GM12878 (cell line): ENCODE measurements around the gene CTDNEP1. TPM values are rescaled to one million over a fixed set of nuclear protein-coding genes. Genes with fewer than 3 reads are reported as not detected.

Experiments used
- ATAC-seq: fragments of 200-7000 bp; cut with Tn5 transposase; 3 replicates; pipeline ENCODE4 v1.9.1; 2020; ENCODE audit warnings: mild to moderate bottlenecking, moderate library complexity
- BruUV-seq: library from RNA; stranded (reverse); fragments of 400-500 nt; replicated peaks from 2 replicates; lab custom pipeline; 2021; lab: Mats Ljungman, UMichigan
- CTCF ChIA-PET: fragments of 300-600 bp; sonication (Branson Sonifier 250); formaldehyde crosslinking; extraction: SDS; loops from one replicate; lab custom pipeline; 2021; ENCODE audit warnings: inconsistent platforms; lab: Yijun Ruan, JAX
- POLR2A ChIA-PET: fragments of 350-600 bp; formaldehyde crosslinking; extraction: SDS; loops from one replicate; lab custom pipeline; 2021; ENCODE audit warnings: inconsistent platforms; lab: Charles Lee
- RAD21 ChIA-PET: fragments of 300-600 bp; sonication (Branson Sonifier 250); formaldehyde crosslinking; loops from one replicate; lab custom pipeline; 2023; ENCODE audit warnings: antibody characterized with exemption; ENCODE audit not compliant: unreplicated experiment; lab: Charles Lee
- SMC1A ChIA-PET: fragments of 300-600 bp; sonication (Branson Sonifier 250); formaldehyde crosslinking; loops from one replicate; lab custom pipeline; 2023; ENCODE audit not compliant: unreplicated experiment, uncharacterized antibody; lab: Charles Lee
- DNase-seq: peaks from one replicate; pipeline ENCODE4 v3.0.0-alpha.2; 2011; ENCODE audit warnings: low read depth, low spot score
- FAIRE-seq: peaks from 3 replicates; lab custom pipeline; 2011; peaks lifted over from hg19 to GRCh38; lab: Jason Lieb, UNC
- H2AFZ ChIP-seq: 2 replicates; pipeline ENCODE4 v1.6.0; 2011; ENCODE audit warnings: low read depth, low read length, control low read depth; ENCODE audit not compliant: control insufficient read depth
- H3K27ac ChIP-seq: 2 replicates; pipeline ENCODE4 v1.5.1; 2011; ENCODE audit warnings: control low read depth; ENCODE audit not compliant: control insufficient read depth, insufficient read depth
- H3K27me3 ChIP-seq, 2 experiments: replicated peaks in 1 of 2; 2 replicates each; pipeline versions ENCODE4 v1.6.0 to v1.6.1; 2011; ENCODE audit warnings: low read length in 1 of 2; ENCODE audit not compliant: control insufficient read depth in 2 of 2, insufficient read depth in 2 of 2
- H3K36me3 ChIP-seq, 2 experiments: 2 replicates each; pipeline ENCODE4 v1.5.1; 2011; ENCODE audit warnings: low read length in 1 of 2; ENCODE audit not compliant: control insufficient read depth in 2 of 2, insufficient read depth in 2 of 2
- H3K4me1 ChIP-seq: 2 replicates; pipeline ENCODE4 v1.6.1; 2011; ENCODE audit warnings: mild to moderate bottlenecking, low read length, moderate library complexity, mixed read lengths; ENCODE audit not compliant: control insufficient read depth, insufficient read depth
- H3K4me2 ChIP-seq: 2 replicates; pipeline ENCODE4 v1.6.0; 2011; ENCODE audit warnings: control low read depth; ENCODE audit not compliant: control insufficient read depth, insufficient read depth
- H3K4me3 ChIP-seq: fragments of 200-600 bp; sonication (generic); 2 replicates; pipeline ENCODE4 v1.5.1; 2016
- H3K79me2 ChIP-seq: 2 replicates; pipeline ENCODE4 v1.6.0; 2011; ENCODE audit warnings: low read length; ENCODE audit not compliant: control insufficient read depth, insufficient read depth
- H3K9ac ChIP-seq: 2 replicates; pipeline ENCODE4 v1.8.0; 2011; ENCODE audit warnings: low read length, control low read depth, mixed read lengths; ENCODE audit not compliant: control insufficient read depth, insufficient read depth
- H3K9me3 ChIP-seq: replicated peaks from 3 replicates; pipeline ENCODE4 v1.5.1; 2011; ENCODE audit warnings: mild to moderate bottlenecking, low read length; ENCODE audit not compliant: control insufficient read depth, insufficient read depth
- H4K20me1 ChIP-seq: 2 replicates; pipeline ENCODE4 v1.6.0; 2011; ENCODE audit not compliant: control insufficient read depth, insufficient read depth
- ATF3 ChIP-seq: IDR thresholded peaks from 2 replicates; pipeline ENCODE4 v1.6.1; 2011; ENCODE audit warnings: low read depth, mild to moderate bottlenecking, low read length, moderate library complexity, borderline replicate concordance; ENCODE audit errors: extremely low read depth
- BHLHE40 ChIP-seq, 2 experiments: fragments of 450-650 bp in 1 of 2; IDR thresholded peaks; 2 replicates each; pipeline ENCODE4 v1.6.1; 2011 to 2017; ENCODE audit warnings: low read depth in 2 of 2, borderline replicate concordance in 1 of 2, improper control_type of control experiment in 1 of 2, low read length in 1 of 2, mild to moderate bottlenecking in 1 of 2
- CEBPB ChIP-seq, 2 experiments: fragments of 150-350 bp in 1 of 2; IDR thresholded peaks; 2 replicates each; pipeline ENCODE4 v1.6.1; 2012 to 2014; ENCODE audit warnings: low read depth in 2 of 2, low read length in 2 of 2, borderline replicate concordance in 1 of 2, inconsistent platforms in 1 of 2
- CREB1 ChIP-seq: IDR thresholded peaks from 2 replicates; pipeline ENCODE4 v1.6.1; 2012; ENCODE audit warnings: low read depth, mild to moderate bottlenecking, inconsistent platforms
- IKZF1 ChIP-seq: fragments of 450-650 bp; conservative IDR thresholded peaks from 2 replicates; pipeline ENCODE4 v1.6.1; 2017; ENCODE audit warnings: antibody characterized with exemption, mild to moderate bottlenecking
- IRF3 ChIP-seq: fragments of 450-650 bp; IDR thresholded peaks from 2 replicates; pipeline ENCODE4 v1.6.1; 2014; ENCODE audit warnings: mild to moderate bottlenecking
- NFXL1 ChIP-seq: fragments of 450-650 bp; IDR thresholded peaks from 2 replicates; pipeline ENCODE4 v1.6.1; 2017; ENCODE audit warnings: antibody characterized with exemption, mild to moderate bottlenecking, borderline replicate concordance
- NR2C1 ChIP-seq: fragments of 450-650 bp; IDR thresholded peaks from 2 replicates; pipeline ENCODE4 v1.6.1; 2017; ENCODE audit warnings: antibody characterized with exemption, mild to moderate bottlenecking, moderate library complexity
- RCOR1 ChIP-seq: conservative IDR thresholded peaks from 2 replicates; pipeline ENCODE4 v1.6.1; 2012; ENCODE audit warnings: low read depth, low read length, improper control_type of control experiment
- STAT3 ChIP-seq: IDR thresholded peaks from 2 replicates; pipeline ENCODE4 v1.6.1; 2011; ENCODE audit warnings: low read depth, low read length, improper control_type of control experiment
- TCF12 ChIP-seq: IDR thresholded peaks from 2 replicates; pipeline ENCODE4 v1.6.1; 2011; ENCODE audit warnings: low read depth, mild to moderate bottlenecking, low read length
- WGBS: methylation state at CpG from one replicate; pipeline ENCODE4 v1.1.6; 2016; ENCODE audit warnings: low lambda C conversion rate; ENCODE audit not compliant: insufficient replicate concordance, insufficient coverage; ENCODE audit errors: missing lambda C conversion rate; 5-methylcytosine and 5-hydroxymethylcytosine counted together
- in situ Hi-C: fragments of 300-500 bp; cut with MboI; formaldehyde crosslinking; loops from 9 replicates; pipeline ENCODE4 v1.14.3; 2018; ENCODE audit warnings: mixed read lengths
- intact Hi-C: fragments of 100-400 bp; cut with micrococcal nuclease; formaldehyde crosslinking; loops from one replicate; pipeline ENCODE4 v1.14.2; 2022; ENCODE audit not compliant: unreplicated experiment
- polyA plus RNA-seq, 11 experiments: library from polyadenylated mRNA; depleted of rRNA in 4 of 11; unstranded in 6 of 11; stranded (reverse) in 5 of 11; fragments of >200 nt; fragmentation: Nextera tagmentation in 4 of 11; fragmentation: Illumina TruSeq in 1 of 11; extraction: Ambion mirVana in 4 of 11; extraction: Trizol in 1 of 11; gene quantifications; 1 replicate in 1 of 11; 2 replicates in 10 of 11; pipeline versions ENCODE4 v1.2.1 to v1.2.3, GENCODE V29; 2011 to 2016; ENCODE audit warnings: inconsistent platforms in 2 of 11, missing spikeins in 2 of 11, low read depth in 1 of 11
- total RNA-seq, 4 experiments: library from RNA; depleted of rRNA in 3 of 4; stranded (reverse); fragments of >200 nt in 3 of 4; fragmentation: Illumina TruSeq in 1 of 4; extraction: Trizol in 1 of 4; gene quantifications; 2 replicates each; pipeline versions ENCODE4 v1.2.1 to v1.2.3, GENCODE V29; 2013 to 2021

CTDNEP1 gene
- total and polyA plus RNA-seq, 10 of the 15 experiments (the other 5 are each of a cell fraction or from before 2014, with no cell fraction given) = 23.7 to 176 (median 30.3) TPM

GRCh38 chr17:7215652-7216180, 35.8 kb downstream of the CTDNEP1 start:
- peak overlapping the region; percentile 5; the same call in 1 of the 2 replicates for H3K4me2 ChIP-seq
- no peak overlapping the region for H3K27ac ChIP-seq
- TF ChIP-seq BHLHE40 (IDR thresholded peaks at IDR 0.05; ENCODE audit: borderline replicate concordance in 1 of 2, low read depth in 2 of 2, low read length in 1 of 2) (peak in 1 of 2 experiments; percentile 69; a peak in 2 of 4 replicates), RCOR1 (no peak)
- ChIA-PET SMC1A (interaction anchor here (1.6 kb wide), 1 partner anchor 36 kb away, joined by 4 read pairs; the partner anchor contains the start of gene CTDNEP1), POLR2A (interaction anchor here (1.3 to 3.3 kb wide), 3 partner anchors 19 to 25 kb away, joined by 3 to 12 read pairs (median 7); partner anchors contain the start of genes DVL2 and PHF23), RAD21 (interaction anchor here (0.6 kb wide), 1 partner anchor 170 kb away, joined by 4 read pairs; no protein-coding TSS in a partner anchor), CTCF (interaction anchor here (1.4 to 1.9 kb wide), 2 partner anchors 66 to 81 kb away, joined by 3 to 7 read pairs; partner anchors contain the start of gene SLC2A4)
- no peaks in the 10 kb centered on the region for H4K20me1 ChIP-seq
- H3K9ac ChIP-seq = no peak overlapping the region
- no peaks in the 10 kb centered on the region for H3K9me3 ChIP-seq
- H3K4me1 ChIP-seq = peaks cover 18% of the 10 kb centered on the region
- no peak overlapping the region for H2AFZ ChIP-seq
- H3K27me3 ChIP-seq = no peaks in the 10 kb centered on the region
- intact Hi-C loops (loop anchor here (2.0 kb wide), 2 partner anchors 23 to 37 kb away; partner anchors contain the start of genes ELP5 and PHF23), in situ Hi-C loops (no loop called here)
- no peak for ATAC-seq
- WGBS = 0% methylated on average over 7 of the region's 10 CpGs
- H3K79me2 ChIP-seq = peaks cover 11% of the 10 kb centered on the region
- BruUV-seq = no TSS peak
- H3K36me3 ChIP-seq = no peaks in the 10 kb centered on the region
- DNase-seq = no peak
- no peak for FAIRE-seq
- H3K4me3 ChIP-seq = no peak overlapping the region

GRCh38 chr17:7215136-7215638, 36.3 kb downstream of the CTDNEP1 start:
- Histone ChIP-seq H3K4me1 (peaks cover 18% of the 10 kb centered on the region), H3K36me3 (no peaks in the 10 kb centered on the region), H3K4me2 (peak overlapping the region; percentile 89; the same call in 1 of the 2 replicates), H3K79me2 (peaks cover 6% of the 10 kb centered on the region), H3K9me3 (no peaks in the 10 kb centered on the region), H3K27ac (no peak overlapping the region; the same call in 1 of the 2 replicates), H4K20me1 (no peaks in the 10 kb centered on the region), H3K4me3 (no peak overlapping the region; the same call in 1 of the 2 replicates), H3K27me3 (no peaks in the 10 kb centered on the region), H3K9ac (no peak overlapping the region), H2AFZ (no peak overlapping the region)
- RAD21 ChIA-PET = interaction anchor here (0.6 kb wide), 1 partner anchor 28 kb away, joined by 3 read pairs; the partner anchor contains the start of gene GABARAP
- ATAC-seq (no peak), DNase-seq (no peak), FAIRE-seq (peak; percentile 93)
- WGBS = 20% methylated on average over 9 of the region's 9 CpGs
- in situ Hi-C loops (no loop called here), intact Hi-C loops (loop anchor here (2.0 kb wide), 2 partner anchors 24 to 38 kb away; partner anchors contain the start of genes ELP5 and PHF23)
- POLR2A ChIA-PET = interaction anchor here (1.3 to 3.3 kb wide), 3 partner anchors 19 to 26 kb away, joined by 3 to 12 read pairs (median 7); partner anchors contain the start of genes DVL2 and PHF23
- CTCF ChIA-PET = interaction anchor here (1.2 to 1.9 kb wide), 4 partner anchors 27 to 169 kb away, joined by 3 to 7 read pairs (median 5); partner anchors contain the start of gene SLC2A4
- SMC1A ChIA-PET = interaction anchor here (1.6 kb wide), 1 partner anchor 36 kb away, joined by 4 read pairs; the partner anchor contains the start of gene CTDNEP1
- no TSS peak for BruUV-seq
- TF ChIP-seq NFXL1 = no peak
- 0 out of 2 replicates have a peak, but pooled peaks have one; percentile 36 for TF ChIP-seq CREB1
- no peak for TF ChIP-seq TCF12
- peak; percentile 12; the same call in 1 of the 2 replicates for TF ChIP-seq IKZF1
- TF ChIP-seq ATF3 = 0 out of 2 replicates have a peak, but pooled peaks have one; percentile 37
- TF ChIP-seq IRF3 = 0 out of 2 replicates have a peak, but pooled peaks have one; percentile 15
- no peak for TF ChIP-seq STAT3
- TF ChIP-seq NR2C1 = no peak
- no peak for TF ChIP-seq CEBPB (IDR thresholded peaks at IDR 0.05; ENCODE audit: borderline replicate concordance in 1 of 2, low read depth in 2 of 2, low read length in 2 of 2)
